Loucy (cell line): ENCODE results near the gene UBTD2.

Experiments used
- H2AFZ ChIP-seq: fragments of 200-600 bp; sonication (generic); 2 replicates; pipeline ENCODE4 v1.6.0; 2016; ENCODE audit warnings: antibody characterized with exemption, mild to moderate bottlenecking, low read length, moderate library complexity
- H3F3A ChIP-seq: fragments of 200-600 bp; 2 replicates; pipeline ENCODE4 v1.6.0; 2016; ENCODE audit warnings: antibody characterized with exemption, low read depth, mild to moderate bottlenecking
- H3K27me3 ChIP-seq: fragments of 200-600 bp; sonication (generic); 2 replicates; pipeline ENCODE4 v1.6.1; 2014; ENCODE audit warnings: low read length, mild to moderate bottlenecking; ENCODE audit not compliant: insufficient read depth, poor library complexity, severe bottlenecking
- H3K36me3 ChIP-seq: fragments of 200-600 bp; sonication (generic); 2 replicates; pipeline ENCODE4 v1.6.1; 2016; ENCODE audit warnings: low read length; ENCODE audit not compliant: insufficient read depth
- H3K4me1 ChIP-seq: fragments of 200-600 bp; sonication (generic); 2 replicates; pipeline ENCODE4 v1.5.1; 2014; ENCODE audit warnings: low read length, mild to moderate bottlenecking; ENCODE audit not compliant: insufficient read depth, poor library complexity, severe bottlenecking
- H3K4me2 ChIP-seq: fragments of 200-600 bp; sonication (generic); 2 replicates; pipeline ENCODE4 v1.6.0; 2014; ENCODE audit warnings: antibody characterized with exemption, low read length, low read depth, mild to moderate bottlenecking; ENCODE audit not compliant: poor library complexity, severe bottlenecking
- H3K4me3 ChIP-seq: fragments of 200-600 bp; sonication (generic); 2 replicates; pipeline ENCODE4 v1.5.1; 2014; ENCODE audit warnings: low read length, mild to moderate bottlenecking, mixed read lengths; ENCODE audit not compliant: poor library complexity, severe bottlenecking
- H3K79me2 ChIP-seq: fragments of 200-600 bp; sonication (generic); 2 replicates; pipeline ENCODE4 v1.6.1; 2014; ENCODE audit warnings: low read length; ENCODE audit not compliant: insufficient read depth
- H3K9ac ChIP-seq: fragments of 200-600 bp; sonication (generic); 2 replicates; pipeline ENCODE4 v1.6.0; 2014; ENCODE audit warnings: mild to moderate bottlenecking, low read depth, low read length, moderate library complexity; ENCODE audit not compliant: poor library complexity, severe bottlenecking
- H3K9me2 ChIP-seq: fragments of 200-600 bp; sonication (generic); replicated peaks from 2 replicates; pipeline ENCODE4 v1.6.1; 2016; ENCODE audit warnings: low read depth, low read length, mixed read lengths
- H3K9me3 ChIP-seq: fragments of 200-600 bp; sonication (generic); 2 replicates; pipeline ENCODE4 v1.6.1; 2014; ENCODE audit warnings: mild to moderate bottlenecking, antibody characterized with exemption, low read length, low read depth; ENCODE audit not compliant: insufficient read depth
- H4K20me1 ChIP-seq: fragments of 200-600 bp; sonication (generic); 2 replicates; pipeline ENCODE4 v1.6.0; 2014; ENCODE audit warnings: antibody characterized with exemption, low read length, mild to moderate bottlenecking; ENCODE audit not compliant: insufficient read depth, poor library complexity, severe bottlenecking
- EZH2phosphoT487 ChIP-seq: fragments of 200-600 bp; IDR thresholded peaks from 2 replicates; pipeline ENCODE4 v1.6.1; 2018; ENCODE audit warnings: antibody characterized with exemption, mild to moderate bottlenecking, moderate library complexity, borderline replicate concordance
- TF ChIP-seq, protein P1 (sequence below): fragments of 200-600 bp; sonication (generic); conservative IDR thresholded peaks from 2 replicates; pipeline ENCODE4 v1.5.1; 2014; ENCODE audit warnings: mild to moderate bottlenecking, antibody characterized with exemption, low read length

UBTD2 gene

DNA sequence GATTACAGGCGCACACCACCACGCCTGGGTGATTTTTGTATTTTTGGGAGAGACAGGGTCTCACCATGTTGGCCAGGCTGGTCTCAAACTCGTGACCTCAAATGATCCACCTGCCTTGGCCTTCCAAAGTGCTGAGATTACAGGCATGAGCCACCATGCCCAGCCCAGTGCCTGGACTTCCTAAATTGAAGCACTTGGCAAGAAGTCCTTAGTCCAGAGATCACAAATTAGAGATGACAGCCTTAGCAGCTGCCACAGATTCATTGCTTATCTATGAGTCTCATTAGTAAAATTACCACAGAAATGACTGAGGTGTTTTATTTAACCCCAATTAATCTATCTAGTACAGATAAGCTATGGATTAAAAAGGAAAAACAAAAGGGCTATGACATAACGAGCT is 70.4 kb downstream of the UBTD2 start:
- H3K9me3 ChIP-seq = no peaks in the 10 kb centered on the region
- no peak overlapping the region for H3K4me3 ChIP-seq
- no peak overlapping the region for H3K4me2 ChIP-seq
- H3K9me2 ChIP-seq = no peaks in the 10 kb centered on the region
- H3K79me2 ChIP-seq = no peaks in the 10 kb centered on the region
- no peaks in the 10 kb centered on the region for H3F3A ChIP-seq
- H3K4me1 ChIP-seq = no peaks in the 10 kb centered on the region
- H3K9ac ChIP-seq = no peak overlapping the region
- no peak for TF ChIP-seq EZH2phosphoT487
- TF ChIP-seq, protein P1, sequence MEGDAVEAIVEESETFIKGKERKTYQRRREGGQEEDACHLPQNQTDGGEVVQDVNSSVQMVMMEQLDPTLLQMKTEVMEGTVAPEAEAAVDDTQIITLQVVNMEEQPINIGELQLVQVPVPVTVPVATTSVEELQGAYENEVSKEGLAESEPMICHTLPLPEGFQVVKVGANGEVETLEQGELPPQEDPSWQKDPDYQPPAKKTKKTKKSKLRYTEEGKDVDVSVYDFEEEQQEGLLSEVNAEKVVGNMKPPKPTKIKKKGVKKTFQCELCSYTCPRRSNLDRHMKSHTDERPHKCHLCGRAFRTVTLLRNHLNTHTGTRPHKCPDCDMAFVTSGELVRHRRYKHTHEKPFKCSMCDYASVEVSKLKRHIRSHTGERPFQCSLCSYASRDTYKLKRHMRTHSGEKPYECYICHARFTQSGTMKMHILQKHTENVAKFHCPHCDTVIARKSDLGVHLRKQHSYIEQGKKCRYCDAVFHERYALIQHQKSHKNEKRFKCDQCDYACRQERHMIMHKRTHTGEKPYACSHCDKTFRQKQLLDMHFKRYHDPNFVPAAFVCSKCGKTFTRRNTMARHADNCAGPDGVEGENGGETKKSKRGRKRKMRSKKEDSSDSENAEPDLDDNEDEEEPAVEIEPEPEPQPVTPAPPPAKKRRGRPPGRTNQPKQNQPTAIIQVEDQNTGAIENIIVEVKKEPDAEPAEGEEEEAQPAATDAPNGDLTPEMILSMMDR = no peak
- no peaks in the 10 kb centered on the region for H4K20me1 ChIP-seq
- peaks cover 18% of the 10 kb centered on the region; the same call in 1 of the 2 replicates for H3K36me3 ChIP-seq
- H3K27me3 ChIP-seq = no peaks in the 10 kb centered on the region
- no peak overlapping the region for H2AFZ ChIP-seq

DNA sequence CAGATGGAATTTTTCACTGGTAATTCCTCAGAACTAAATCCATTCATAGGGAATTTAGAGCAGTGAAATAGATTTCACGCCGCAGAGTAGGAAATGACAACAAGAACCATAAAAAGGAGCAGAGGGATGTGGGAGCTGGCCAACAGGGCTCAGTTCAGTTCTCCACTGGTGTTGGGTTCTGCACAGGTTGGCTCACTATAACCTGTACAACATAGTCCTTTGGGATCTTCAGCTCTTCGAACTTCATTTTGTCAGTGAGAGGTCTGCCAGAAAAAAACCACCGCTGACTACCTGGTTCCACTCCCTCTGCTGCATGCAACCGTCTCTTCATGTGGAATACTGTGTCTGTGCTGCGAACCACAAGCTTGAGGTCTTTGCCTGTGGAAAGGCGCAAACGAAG is 71.9 kb downstream of the UBTD2 start:
- no peak overlapping the region for H3K9ac ChIP-seq
- H3K36me3 ChIP-seq = peaks cover 18% of the 10 kb centered on the region; the same call in 1 of the 2 replicates
- TF ChIP-seq, protein P1 = no peak
- TF ChIP-seq EZH2phosphoT487 = no peak
- H3K4me2 ChIP-seq = no peak overlapping the region
- H3K9me2 ChIP-seq = no peaks in the 10 kb centered on the region
- H3K27me3 ChIP-seq = no peaks in the 10 kb centered on the region
- no peaks in the 10 kb centered on the region for H3F3A ChIP-seq
- no peaks in the 10 kb centered on the region for H3K9me3 ChIP-seq
- peaks cover 10% of the 10 kb centered on the region for H3K4me1 ChIP-seq
- no peak overlapping the region for H3K4me3 ChIP-seq
- H4K20me1 ChIP-seq = no peaks in the 10 kb centered on the region
- H2AFZ ChIP-seq = no peak overlapping the region
- no peaks in the 10 kb centered on the region for H3K79me2 ChIP-seq

DNA sequence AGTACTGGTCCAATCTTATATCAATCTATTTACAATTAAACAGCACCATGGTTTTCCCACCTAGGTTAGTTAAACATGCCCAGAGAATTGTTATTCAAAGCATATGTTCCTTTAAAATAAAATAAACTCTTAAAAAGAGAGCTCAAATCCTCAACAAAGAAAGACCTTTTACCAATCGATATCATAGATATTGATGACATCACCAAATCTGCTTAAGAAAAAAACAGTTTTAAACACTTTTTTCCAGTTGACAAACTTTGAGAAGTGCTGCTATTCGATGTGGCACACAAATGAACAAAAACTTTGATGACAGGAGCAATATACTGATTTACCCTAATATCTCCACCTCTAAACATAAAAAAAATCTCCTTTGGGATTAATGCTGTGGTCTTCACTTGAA is 73.8 kb downstream of the UBTD2 start:
- no peak for TF ChIP-seq EZH2phosphoT487
- TF ChIP-seq, protein P1 = no peak
- H4K20me1 ChIP-seq = no peaks in the 10 kb centered on the region
- no peak overlapping the region for H2AFZ ChIP-seq
- peaks cover 18% of the 10 kb centered on the region; the same call in 1 of the 2 replicates for H3K36me3 ChIP-seq
- no peaks in the 10 kb centered on the region for H3K79me2 ChIP-seq
- H3K9me3 ChIP-seq = no peaks in the 10 kb centered on the region
- no peak overlapping the region for H3K4me3 ChIP-seq
- H3K4me2 ChIP-seq = no peak overlapping the region
- H3K4me1 ChIP-seq = peaks cover 10% of the 10 kb centered on the region
- no peaks in the 10 kb centered on the region for H3K27me3 ChIP-seq
- no peaks in the 10 kb centered on the region for H3F3A ChIP-seq
- H3K9me2 ChIP-seq = no peaks in the 10 kb centered on the region
- H3K9ac ChIP-seq = no peak overlapping the region
